GM21619 (cell line): Measurements from ENCODE around the gene NAA60.
"Not testable (repeated sequence)": the region's sequence is repeated elsewhere in the genome, so short reads cannot be mapped to it uniquely, and the experiment has no call there.

Source experiments
- ATAC-seq: cut with Tn5 transposase; IDR thresholded peaks from one replicate; pipeline ENCODE4 v1.9.1; 2021; ENCODE audit not compliant: unreplicated experiment

The NAA60 gene

GRCh38 chr16:3481696-3482658, 38.5 kb downstream of the NAA60 start:
- no peak for ATAC-seq

- ATAC-seq, result no peak
These were observed 39.3 kb downstream of the NAA60 start for GRCh38 chr16:3482659-3483241.

- ATAC-seq, result no peak
These were observed 41.0 kb downstream of the NAA60 start for GRCh38 chr16:3484318-3485096.

- no peak for ATAC-seq
These were observed 41.7 kb downstream of the NAA60 start for GRCh38 chr16:3485097-3485745.

GRCh38 chr16:3485821-3486505, 42.5 kb downstream of the NAA60 start:
- no peak for ATAC-seq

- no peak for ATAC-seq
These were observed 43.2 kb downstream of the NAA60 start for GRCh38 chr16:3486506-3487215.

- ATAC-seq, result no peak
These were observed 44.3 kb downstream of the NAA60 start for GRCh38 chr16:3487521-3488410.

- no peak for ATAC-seq
These were observed 45.3 kb downstream of the NAA60 start for GRCh38 chr16:3488801-3489200.

- ATAC-seq, result no peak
These were observed 47.6 kb downstream of the NAA60 start for GRCh38 chr16:3490911-3491629.

GRCh38 chr16:3492356-3492755, 48.9 kb downstream of the NAA60 start:
- no peak for ATAC-seq

- no peak for ATAC-seq
These were observed 51.0 kb downstream of the NAA60 start for GRCh38 chr16:3494386-3494973.

GRCh38 chr16:3495176-3495575, 51.7 kb downstream of the NAA60 start, which contains the start of gene C16orf90:
C16orf90 (minus strand) TSS chr16:3495489; CDS start chr16:3495421, 68 bp downstream.
- ATAC-seq, result no peak

- no peak for ATAC-seq
These were observed 52.9 kb downstream of the NAA60 start for GRCh38 chr16:3496386-3496785.

GRCh38 chr16:3497771-3498170, 54.3 kb downstream of the NAA60 start:
- no peak for ATAC-seq

- ATAC-seq, result no peak
These were observed 55.5 kb downstream of the NAA60 start for GRCh38 chr16:3498988-3499387.

GRCh38 chr16:3501412-3501761, 57.9 kb downstream of the NAA60 start:
- ATAC-seq, result not testable (repeated sequence)

GRCh38 chr16:3501783-3502400, 58.4 kb downstream of the NAA60 start:
- ATAC-seq, result no peak
